B cell (primary cell): ENCODE data around the gene DNAAF1.
"Not testable (repeated sequence)": the region's sequence is repeated elsewhere in the genome, so short reads cannot be mapped to it uniquely, and the experiment has no call there.

Source experiments
- EZH2 ChIP-seq: IDR thresholded peaks from 2 replicates; pipeline ENCODE4 v1.6.1; 2012; ENCODE audit warnings: borderline replicate concordance, low read depth, mild to moderate bottlenecking, moderate library complexity, low read length; ENCODE audit not compliant: insufficient read depth, poor library complexity, severe bottlenecking
- TF ChIP-seq, protein P1 (sequence below): fragments of 200-600 bp; IDR thresholded peaks from one replicate; pipeline ENCODE4 v1.8.0; 2022; ENCODE audit warnings: antibody characterized with exemption, mild to moderate bottlenecking

DNA sequence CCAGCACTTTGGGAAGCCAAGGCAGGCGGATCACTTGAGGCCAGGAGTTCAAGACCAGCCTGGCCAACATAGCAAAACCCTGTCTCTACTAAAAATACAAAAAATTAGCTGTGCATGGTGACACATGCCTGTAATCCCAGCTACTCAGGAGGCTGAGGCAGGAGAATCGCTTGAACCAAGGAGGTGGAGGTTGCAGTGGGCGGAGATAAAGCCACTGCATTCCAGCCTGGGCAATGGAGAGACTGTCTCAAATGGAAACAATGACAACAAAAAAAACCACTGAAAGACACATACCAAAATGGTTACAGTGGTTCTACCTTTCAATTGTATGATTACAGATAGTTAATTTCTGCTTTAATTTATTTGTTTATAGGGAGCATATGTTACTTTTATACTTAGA, 33.2 kb upstream of the DNAAF1 start:
- TF ChIP-seq, protein P1, sequence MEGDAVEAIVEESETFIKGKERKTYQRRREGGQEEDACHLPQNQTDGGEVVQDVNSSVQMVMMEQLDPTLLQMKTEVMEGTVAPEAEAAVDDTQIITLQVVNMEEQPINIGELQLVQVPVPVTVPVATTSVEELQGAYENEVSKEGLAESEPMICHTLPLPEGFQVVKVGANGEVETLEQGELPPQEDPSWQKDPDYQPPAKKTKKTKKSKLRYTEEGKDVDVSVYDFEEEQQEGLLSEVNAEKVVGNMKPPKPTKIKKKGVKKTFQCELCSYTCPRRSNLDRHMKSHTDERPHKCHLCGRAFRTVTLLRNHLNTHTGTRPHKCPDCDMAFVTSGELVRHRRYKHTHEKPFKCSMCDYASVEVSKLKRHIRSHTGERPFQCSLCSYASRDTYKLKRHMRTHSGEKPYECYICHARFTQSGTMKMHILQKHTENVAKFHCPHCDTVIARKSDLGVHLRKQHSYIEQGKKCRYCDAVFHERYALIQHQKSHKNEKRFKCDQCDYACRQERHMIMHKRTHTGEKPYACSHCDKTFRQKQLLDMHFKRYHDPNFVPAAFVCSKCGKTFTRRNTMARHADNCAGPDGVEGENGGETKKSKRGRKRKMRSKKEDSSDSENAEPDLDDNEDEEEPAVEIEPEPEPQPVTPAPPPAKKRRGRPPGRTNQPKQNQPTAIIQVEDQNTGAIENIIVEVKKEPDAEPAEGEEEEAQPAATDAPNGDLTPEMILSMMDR = not testable (repeated sequence)
- not testable (repeated sequence) for TF ChIP-seq EZH2
